Measurements from ENCODE around the gene HEXIM2.

DNA sequence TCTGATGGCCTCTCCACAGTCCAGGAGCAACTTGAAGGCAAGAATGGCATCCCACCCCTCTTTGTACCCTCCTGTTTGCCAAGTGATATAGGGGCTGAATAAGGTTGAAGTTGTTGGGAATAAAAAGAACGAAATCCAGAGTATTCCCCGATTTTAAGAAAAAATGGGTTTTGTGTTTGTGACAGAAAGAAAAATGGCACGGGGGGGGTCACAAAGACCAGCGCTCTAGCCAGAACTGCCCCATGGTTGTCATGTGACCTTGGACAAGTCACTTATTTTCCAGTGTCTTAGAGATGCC lies 15.1 kb upstream of the HEXIM2 start:
- TF ChIP-seq GATA3 (IDR thresholded peaks at IDR 0.05; ENCODE audit: low read depth, low read length) = no peak
- no peak for TF ChIP-seq GATA2 (IDR thresholded peaks at IDR 0.05; ENCODE audit: low read depth, low read length)

All from SH-SY5Y (cell line).